ENCODE results near the gene SAA4.
"Not testable (repeated sequence)": the region's sequence is repeated elsewhere in the genome, so short reads cannot be mapped to it uniquely, and the experiment has no call there.

SAA4 gene

GRCh38 chr11:18236664-18237356, at the start of gene SAA4:
SAA4 (minus strand) TSS chr11:18236802; CDS start chr11:18235926, 876 bp downstream.
- no peak for DNase-seq

- no peak for DNase-seq
These were observed 49.2 kb upstream of the SAA4 start for GRCh38 chr11:18285841-18286240.

GRCh38 chr11:18282626-18283025, 46.0 kb upstream of the SAA4 start:
- DNase-seq: no peak

GRCh38 chr11:18280438-18281045, 43.9 kb upstream of the SAA4 start:
- DNase-seq: no peak

- DNase-seq: no peak
These were observed 41.1 kb upstream of the SAA4 start for GRCh38 chr11:18277565-18278271.

GRCh38 chr11:18271206-18271605, 34.6 kb upstream of the SAA4 start:
- no peak for DNase-seq

- no peak for DNase-seq
These were observed 33.5 kb upstream of the SAA4 start for GRCh38 chr11:18270102-18270501.

GRCh38 chr11:18269252-18269651, 32.6 kb upstream of the SAA4 start:
- not testable (repeated sequence) for DNase-seq

GRCh38 chr11:18267335-18268133, 30.9 kb upstream of the SAA4 start:
- DNase-seq: not testable (repeated sequence)

GRCh38 chr11:18265949-18266348, 29.3 kb upstream of the SAA4 start, which contains the start of gene SAA1:
SAA1 (plus strand) TSS chr11:18266264; CDS start chr11:18266888, 624 bp downstream.
- no peak for DNase-seq

GRCh38 chr11:18264677-18265555, 28.3 kb upstream of the SAA4 start:
- no peak for DNase-seq

- DNase-seq: no peak
These were observed 27.4 kb upstream of the SAA4 start for GRCh38 chr11:18264035-18264434.

GRCh38 chr11:18262681-18263350, 26.2 kb upstream of the SAA4 start:
- peak; percentile 17 for DNase-seq

- DNase-seq: no peak
These were observed 25.1 kb upstream of the SAA4 start for GRCh38 chr11:18261721-18262120.

GRCh38 chr11:18259259-18259658, 22.7 kb upstream of the SAA4 start:
- no peak for DNase-seq

- no peak for DNase-seq
These were observed 18.3 kb upstream of the SAA4 start for GRCh38 chr11:18254781-18255361.

- DNase-seq: no peak
These were observed 17.3 kb upstream of the SAA4 start for GRCh38 chr11:18253778-18254338.

- DNase-seq: no peak
These were observed 16.6 kb upstream of the SAA4 start for GRCh38 chr11:18253233-18253632.

- DNase-seq: no peak
These were observed 12.0 kb upstream of the SAA4 start, which contains the start of gene SAA2 for GRCh38 chr11:18248561-18248960. SAA2 (minus strand) TSS chr11:18248668; CDS start chr11:18248011, 657 bp downstream.

- not testable (repeated sequence) for DNase-seq
These were observed 10.6 kb upstream of the SAA4 start for GRCh38 chr11:18247191-18247581.
